PC-9 (cell line): ENCODE measurements around the gene EGFR. TPM values are rescaled to one million over a fixed set of nuclear protein-coding genes. Genes with fewer than 3 reads are reported as not detected.

Experiments
- BruUV-seq: library from RNA; stranded (reverse); fragments of 400-500 nt; replicated peaks from 2 replicates; lab custom pipeline; 2021; lab: Mats Ljungman, UMichigan
- CTCF ChIA-PET: fragments of 300-600 bp; sonication (Branson Sonifier 250); formaldehyde crosslinking; loops from one replicate; lab custom pipeline; 2022; ENCODE audit warnings: antibody characterized with exemption; lab: Charles Lee
- POLR2A ChIA-PET: fragments of 300-600 bp; sonication (Branson Sonifier 250); formaldehyde crosslinking; loops from one replicate; lab custom pipeline; 2022; ENCODE audit warnings: antibody characterized with exemption; ENCODE audit not compliant: unreplicated experiment; lab: Charles Lee
- DNase-seq, 2 experiments: peaks; one replicate each; pipeline versions ENCODE4 v3.0.0 to v3.0.0-alpha.2; 2015 to 2022; ENCODE audit warnings: mixed read lengths in 1 of 2
- H2AFZ ChIP-seq: fragments of 200-600 bp; sonication (generic); 2 replicates; pipeline ENCODE4 v1.8.1; 2017; ENCODE audit warnings: antibody characterized with exemption
- H3F3A ChIP-seq: fragments of 200-600 bp; sonication (generic); 2 replicates; pipeline ENCODE4 v1.8.1; 2017; ENCODE audit warnings: antibody characterized with exemption, mild to moderate bottlenecking, low read depth; ENCODE audit not compliant: insufficient read depth
- H3K27ac ChIP-seq: fragments of 200-600 bp; sonication (generic); 2 replicates; pipeline ENCODE4 v1.6.1; 2016; ENCODE audit warnings: mixed run types
- H3K27me3 ChIP-seq: fragments of 200-600 bp; sonication (generic); 2 replicates; pipeline ENCODE4 v1.6.1; 2016; ENCODE audit warnings: low read depth, mixed run types; ENCODE audit not compliant: insufficient read depth
- H3K36me3 ChIP-seq: fragments of 200-600 bp; sonication (generic); 2 replicates; pipeline ENCODE4 v1.6.1; 2016; ENCODE audit warnings: low read depth, mixed run types
- H3K4me1 ChIP-seq: fragments of 200-600 bp; sonication (generic); replicated peaks from 2 replicates; pipeline ENCODE4 v1.6.1; 2016; ENCODE audit warnings: mixed run types; ENCODE audit not compliant: insufficient read depth
- H3K4me2 ChIP-seq: fragments of 200-600 bp; sonication (generic); 2 replicates; pipeline ENCODE4 v1.6.1; 2017; ENCODE audit warnings: mixed run types
- H3K4me3 ChIP-seq: fragments of 200-600 bp; sonication (generic); 2 replicates; pipeline ENCODE4 v1.6.1; 2016; ENCODE audit warnings: mixed run types
- H3K79me2 ChIP-seq: fragments of 200-600 bp; sonication (generic); 2 replicates; pipeline ENCODE4 v1.6.1; 2017; ENCODE audit warnings: low read depth, mixed run types
- H3K9me2 ChIP-seq: fragments of 200-600 bp; sonication (generic); 2 replicates; pipeline ENCODE4 v1.8.1; 2017; ENCODE audit warnings: mild to moderate bottlenecking; ENCODE audit not compliant: insufficient read depth
- H3K9me3 ChIP-seq: fragments of 200-600 bp; sonication (generic); 2 replicates; pipeline ENCODE4 v1.8.1; 2016; ENCODE audit warnings: low read depth; ENCODE audit not compliant: insufficient read depth
- H4K20me1 ChIP-seq: fragments of 200-600 bp; sonication (generic); 2 replicates; pipeline ENCODE4 v1.8.1; 2017; ENCODE audit not compliant: insufficient read depth
- CTCF ChIP-seq: fragments of 200-600 bp; sonication (generic); conservative IDR thresholded peaks from 2 replicates; pipeline ENCODE4 v1.6.1; 2017; ENCODE audit warnings: mixed run types, antibody characterized with exemption, mild to moderate bottlenecking, moderate library complexity
- EZH2 ChIP-seq: fragments of 200-600 bp; sonication (generic); IDR thresholded peaks from 2 replicates; pipeline ENCODE4 v1.8.0; 2017; ENCODE audit warnings: antibody characterized with exemption, low read depth
- intact Hi-C: fragments of 100-400 bp; cut with micrococcal nuclease; formaldehyde crosslinking; loops from one replicate; pipeline ENCODE4 v1.10.0; 2022; ENCODE audit not compliant: unreplicated experiment
- total RNA-seq: library from RNA; stranded (reverse); gene quantifications from 2 replicates; pipeline ENCODE4 v1.2.3, GENCODE V29; 2021

Gene EGFR
- total RNA-seq, 1 experiment from 2014 or later: 342 TPM

GRCh38 chr7:55140941-55141278 is 122.1 kb downstream of the EGFR start:
- Histone ChIP-seq H3K4me2 (no peak overlapping the region), H3K27me3 (no peaks in the 10 kb centered on the region), H3K27ac (0 out of 2 replicates have a peak overlapping the region, but pooled peaks have one; percentile 2), H3K9me2 (no peaks in the 10 kb centered on the region; the same call in 1 of the 2 replicates), H4K20me1 (no peaks in the 10 kb centered on the region), H3K36me3 (peaks cover 93% of the 10 kb centered on the region), H3K9me3 (peaks cover 7% of the 10 kb centered on the region; the same call in 1 of the 2 replicates), H3K79me2 (peaks cover 96% of the 10 kb centered on the region), H3K4me3 (no peak overlapping the region), H2AFZ (no peak overlapping the region), H3K4me1 (peaks cover 1% of the 10 kb centered on the region; the same call in 1 of the 2 replicates), H3F3A (peaks cover 78% of the 10 kb centered on the region)
- no TSS peak for BruUV-seq
- no peak for TF ChIP-seq CTCF
- ChIA-PET CTCF (no interaction called here), POLR2A (no interaction called here)
- intact Hi-C loops: no loop called here
- no peak for DNase-seq

DNA sequence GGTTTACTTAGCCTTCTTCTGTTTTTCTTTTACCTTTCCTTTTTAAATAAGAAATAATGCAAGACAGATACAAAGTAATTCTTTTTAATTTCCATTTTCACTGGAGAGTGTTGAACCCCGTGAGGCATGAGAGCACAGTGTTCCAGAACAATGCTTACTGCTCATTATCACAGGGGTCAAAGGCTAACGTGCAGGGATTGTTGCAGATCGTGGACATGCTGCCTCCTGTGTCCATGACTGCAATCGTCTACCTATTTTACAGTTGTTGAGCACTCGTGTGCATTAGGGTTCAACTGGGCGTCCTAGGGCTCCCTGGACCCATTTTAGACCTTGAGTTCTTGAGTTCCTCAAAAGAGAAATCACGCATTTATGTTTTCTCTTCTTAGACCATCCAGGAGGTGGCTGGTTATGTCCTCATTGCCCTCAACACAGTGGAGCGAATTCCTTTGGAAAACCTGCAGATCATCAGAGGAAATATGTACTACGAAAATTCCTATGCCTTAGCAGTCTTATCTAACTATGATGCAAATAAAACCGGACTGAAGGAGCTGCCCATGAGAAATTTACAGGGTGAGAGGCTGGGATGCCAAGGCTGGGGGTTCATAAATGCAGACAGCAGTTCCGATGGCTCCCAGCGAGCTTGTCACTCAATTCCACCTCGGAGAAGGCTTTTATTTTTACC is 124.2 kb downstream of the EGFR start:
- no peaks in the 10 kb centered on the region; the same call in 1 of the 2 replicates for H3K9me2 ChIP-seq
- H3K79me2 ChIP-seq: peaks cover 79% of the 10 kb centered on the region
- intact Hi-C loops: no loop called here
- no peak overlapping the region for H3K27ac ChIP-seq
- H3K9me3 ChIP-seq: peaks cover 7% of the 10 kb centered on the region; the same call in 1 of the 2 replicates
- peaks cover 90% of the 10 kb centered on the region for H3K36me3 ChIP-seq
- DNase-seq: no peak
- H3K4me3 ChIP-seq: no peak overlapping the region
- CTCF ChIA-PET: interaction anchor here (0.9 kb wide), 1 partner anchor 181 kb away, joined by 4 read pairs; no protein-coding TSS in a partner anchor
- H3K27me3 ChIP-seq: no peaks in the 10 kb centered on the region
- POLR2A ChIA-PET: interaction anchor here (0.6 to 0.7 kb wide), 2 partner anchors 10 to 122 kb away, joined by 3 read pairs; no protein-coding TSS in a partner anchor
- peaks cover 71% of the 10 kb centered on the region for H3F3A ChIP-seq
- H2AFZ ChIP-seq: no peak overlapping the region
- no peaks in the 10 kb centered on the region for H3K4me1 ChIP-seq
- H3K4me2 ChIP-seq: no peak overlapping the region
- H4K20me1 ChIP-seq: no peaks in the 10 kb centered on the region
- no TSS peak for BruUV-seq
- TF ChIP-seq EZH2 (no peak), CTCF (no peak)

DNA sequence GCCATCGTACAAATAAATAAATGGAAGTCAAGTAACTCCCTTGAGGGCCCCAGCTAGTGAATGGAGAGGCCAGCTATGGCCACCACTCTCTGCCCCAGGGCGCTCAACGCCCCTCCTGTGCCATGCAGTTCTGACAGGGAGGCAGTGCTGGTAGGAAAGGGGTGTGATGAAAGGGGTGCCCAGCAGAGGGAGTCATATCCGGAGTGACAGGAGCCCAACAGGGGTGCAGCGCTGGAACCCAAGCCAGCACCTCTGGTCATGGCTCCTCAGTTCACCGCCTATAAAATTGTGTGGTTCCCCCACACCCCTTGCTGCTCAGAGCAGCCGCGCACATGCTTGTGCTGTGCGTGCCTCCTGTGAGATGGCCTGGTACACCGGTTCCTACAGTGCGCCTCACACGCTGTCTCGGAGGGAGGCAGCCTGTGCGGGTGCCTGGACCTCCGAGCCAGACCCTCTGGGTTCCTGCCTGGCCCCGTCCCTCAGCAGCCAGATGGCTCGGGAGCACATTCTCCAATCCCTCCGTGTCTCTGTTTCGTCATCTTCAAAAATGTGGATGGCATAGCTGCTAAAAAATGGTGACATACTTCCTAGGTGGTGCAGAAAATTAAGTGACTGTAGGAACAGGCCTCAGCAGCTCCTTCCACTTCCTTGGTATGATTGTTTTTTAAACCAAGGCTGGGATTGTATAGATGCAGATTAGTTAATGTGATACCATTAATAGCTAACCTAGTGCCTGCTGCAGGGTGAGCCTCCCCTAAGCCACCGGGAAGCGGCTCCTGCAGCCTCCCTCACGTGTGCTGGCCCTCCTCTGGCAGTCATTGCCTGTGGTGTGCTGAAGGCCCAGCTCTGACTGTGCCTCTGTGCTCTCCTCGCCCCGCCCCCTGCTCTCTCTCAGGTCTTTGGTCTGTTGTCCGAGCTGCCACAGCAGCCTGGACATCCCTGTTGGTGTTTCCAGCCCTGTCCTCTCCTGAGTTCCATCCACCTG is 125.8 kb downstream of the EGFR start:
- Histone ChIP-seq H4K20me1 (0 out of 2 replicates have a peak, but pooled peaks cover 4% of the 10 kb centered on the region), H3K4me2 (no peak overlapping the region), H3K27ac (no peak overlapping the region), H3K36me3 (peaks cover 89% of the 10 kb centered on the region), H3K27me3 (no peaks in the 10 kb centered on the region), H3K4me1 (no peaks in the 10 kb centered on the region), H3K9me2 (no peaks in the 10 kb centered on the region), H3F3A (peaks cover 71% of the 10 kb centered on the region), H2AFZ (no peak overlapping the region), H3K4me3 (no peak overlapping the region), H3K9me3 (no peaks in the 10 kb centered on the region; the same call in 1 of the 2 replicates), H3K79me2 (peaks cover 64% of the 10 kb centered on the region)
- POLR2A ChIA-PET: interaction anchor here (0.5 kb wide), 1 partner anchor 79 kb away, joined by 26 read pairs; no protein-coding TSS in a partner anchor
- TF ChIP-seq CTCF (peak; percentile 60), EZH2 (no peak)
- intact Hi-C loops: no loop called here
- no TSS peak for BruUV-seq
- CTCF ChIA-PET: interaction anchor here (0.9 kb wide), 1 partner anchor 183 kb away, joined by 4 read pairs; no protein-coding TSS in a partner anchor
- DNase-seq: peak in 1 of 2 experiments; percentile 29
